ENCODE data around the gene CALML4.
"Not testable (repeated sequence)": the region's sequence is repeated elsewhere in the genome, so short reads cannot be mapped to it uniquely, and the experiment has no call there.

CALML4 gene

GRCh38 chr15:68188647-68189046, 16.5 kb downstream of the CALML4 start:
- FAIRE-seq: no peak

GRCh38 chr15:68187559-68187958, 17.6 kb downstream of the CALML4 start:
- no peak for FAIRE-seq

DNA sequence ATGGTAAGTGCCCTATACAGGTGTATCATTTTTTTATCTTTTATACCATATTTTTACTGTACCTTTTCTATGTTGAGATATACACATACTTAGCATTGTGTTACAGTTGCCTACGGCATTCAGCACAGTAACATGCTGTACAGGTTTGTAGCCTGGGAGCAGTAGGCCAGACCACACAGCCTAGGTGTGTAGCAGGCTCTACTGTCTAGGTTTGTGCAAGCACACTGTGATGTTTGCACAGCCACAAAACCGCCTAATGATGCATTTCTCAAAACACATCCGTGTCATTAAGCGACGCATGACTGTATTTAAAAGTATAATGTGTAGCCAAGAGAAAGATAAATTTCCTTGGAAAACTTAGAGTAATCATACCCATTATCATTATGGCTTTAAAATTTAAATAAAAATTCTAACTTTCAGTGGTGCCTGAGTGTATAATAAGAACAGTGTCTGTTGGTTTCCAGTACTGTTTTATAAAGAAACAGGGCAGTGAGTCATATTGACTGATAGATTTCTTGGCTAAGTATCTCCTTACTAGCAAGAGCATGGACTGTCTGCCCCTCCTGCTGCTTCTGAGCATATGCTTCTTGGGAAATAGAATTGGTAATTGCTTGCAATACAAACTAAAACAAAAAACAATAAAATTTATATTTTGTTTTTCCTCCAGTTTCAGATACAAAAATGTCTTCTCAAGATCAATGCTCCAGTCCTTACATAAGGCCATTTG, 18.3 kb downstream of the CALML4 start:
- FAIRE-seq: no peak

DNA sequence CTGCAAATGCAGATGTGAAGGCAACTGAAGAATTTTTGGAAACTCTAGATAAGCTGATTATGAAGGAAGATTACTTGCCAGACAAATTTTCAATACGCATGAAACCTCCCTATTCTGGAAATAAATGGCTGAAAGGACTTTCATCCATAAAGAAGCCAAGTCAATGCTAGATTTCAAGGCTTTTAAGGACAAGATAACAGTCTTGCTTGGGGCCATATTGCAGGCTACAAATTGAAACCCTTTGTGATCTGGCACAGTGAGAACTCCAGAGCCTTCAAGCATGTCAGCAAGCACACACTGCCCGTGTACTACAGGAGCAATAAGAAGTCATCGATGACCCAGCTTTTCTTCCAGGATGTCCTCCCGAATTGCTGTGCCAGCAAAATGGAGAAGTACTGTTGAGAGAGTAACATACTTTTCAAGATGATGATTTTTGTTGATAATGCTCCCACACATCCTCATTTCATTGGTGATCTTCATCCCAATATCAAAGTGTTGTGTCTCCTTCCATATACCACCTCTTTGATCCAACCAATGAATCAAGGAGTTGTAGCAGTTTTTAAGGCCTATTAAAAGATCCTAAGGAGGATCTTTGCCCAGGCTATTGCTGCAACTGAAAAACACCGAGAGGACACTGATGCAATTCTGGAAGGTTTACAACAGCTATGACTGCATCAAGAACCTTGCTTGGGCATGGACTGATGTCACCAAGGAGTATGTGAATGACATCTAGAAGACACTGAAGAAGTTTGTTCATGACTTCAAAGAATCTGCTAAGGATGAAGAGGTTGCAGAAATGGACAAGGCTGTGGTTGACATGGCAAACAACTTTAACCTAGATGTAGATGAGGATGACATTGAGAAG, 20.3 kb downstream of the CALML4 start:
- no peak for FAIRE-seq

- no peak for FAIRE-seq
Observed at GRCh38 chr15:68183616-68184315, 21.4 kb downstream of the CALML4 start.

GRCh38 chr15:68177742-68178141, 27.4 kb downstream of the CALML4 start:
- FAIRE-seq: no peak

GRCh38 chr15:68176601-68177000, 28.5 kb downstream of the CALML4 start:
- FAIRE-seq: no peak

DNA sequence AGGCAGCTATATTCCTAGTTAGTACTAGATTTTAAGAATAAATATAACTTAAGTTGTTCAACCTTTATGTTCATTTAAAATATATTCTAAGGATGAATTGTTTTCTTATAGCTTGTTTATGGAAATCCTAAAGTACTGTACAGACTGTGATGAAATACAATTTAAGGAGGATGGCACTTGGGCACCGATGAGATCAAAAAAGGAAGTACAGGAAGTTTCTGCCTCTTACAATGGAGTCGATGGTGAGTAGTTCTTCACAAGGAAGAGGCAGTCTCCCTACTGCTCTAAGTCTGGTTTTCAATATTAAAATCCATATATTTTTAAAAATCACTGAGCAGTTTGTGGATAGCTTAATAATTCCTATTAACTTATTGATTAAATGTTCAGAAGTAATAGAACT, 29.6 kb downstream of the CALML4 start:
- FAIRE-seq: no peak

DNA sequence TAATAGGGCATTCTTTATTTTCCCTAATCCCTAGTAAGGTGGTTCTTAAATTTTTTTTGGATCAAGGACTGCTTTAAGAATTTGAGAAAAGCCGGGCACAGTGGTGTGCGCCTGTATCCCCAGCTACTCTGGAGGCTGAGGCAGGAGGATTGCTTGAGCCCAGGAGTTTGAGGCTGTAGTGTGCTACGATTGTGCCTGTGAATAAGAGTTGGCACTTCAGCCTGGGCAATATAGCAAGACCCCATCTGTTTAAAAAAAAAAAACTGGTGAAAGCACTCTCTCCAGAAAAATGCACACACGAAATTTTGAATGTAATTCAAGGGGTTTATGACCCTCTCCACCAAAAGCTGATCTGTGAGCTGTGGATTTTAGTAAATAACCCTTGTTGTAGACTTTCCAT, 32.0 kb downstream of the CALML4 start:
- no peak for FAIRE-seq

GRCh38 chr15:68172037-68172436, 33.1 kb downstream of the CALML4 start:
- FAIRE-seq: not testable (repeated sequence)

- no peak for FAIRE-seq
Observed at GRCh38 chr15:68166847-68167246, 38.3 kb downstream of the CALML4 start.

DNA sequence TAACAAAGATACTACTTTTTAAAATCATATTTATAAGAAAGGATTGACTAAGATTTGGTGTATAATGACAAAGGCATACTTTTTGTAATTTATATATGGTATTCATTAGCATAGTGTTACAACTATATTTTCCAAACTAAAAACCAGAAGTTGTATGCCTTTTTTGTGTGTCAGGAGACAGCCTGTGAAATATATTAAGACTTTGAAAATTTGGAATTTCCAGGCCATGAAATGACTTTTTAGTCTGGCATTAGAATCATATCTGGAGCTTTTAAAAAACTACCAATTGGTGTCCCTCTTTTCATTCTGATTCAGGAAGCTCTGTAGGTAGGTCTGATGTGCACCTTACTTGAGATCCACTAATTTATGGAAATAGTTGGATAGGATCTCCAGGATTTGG, 41.9 kb downstream of the CALML4 start:
- FAIRE-seq: peak; percentile 30

DNA sequence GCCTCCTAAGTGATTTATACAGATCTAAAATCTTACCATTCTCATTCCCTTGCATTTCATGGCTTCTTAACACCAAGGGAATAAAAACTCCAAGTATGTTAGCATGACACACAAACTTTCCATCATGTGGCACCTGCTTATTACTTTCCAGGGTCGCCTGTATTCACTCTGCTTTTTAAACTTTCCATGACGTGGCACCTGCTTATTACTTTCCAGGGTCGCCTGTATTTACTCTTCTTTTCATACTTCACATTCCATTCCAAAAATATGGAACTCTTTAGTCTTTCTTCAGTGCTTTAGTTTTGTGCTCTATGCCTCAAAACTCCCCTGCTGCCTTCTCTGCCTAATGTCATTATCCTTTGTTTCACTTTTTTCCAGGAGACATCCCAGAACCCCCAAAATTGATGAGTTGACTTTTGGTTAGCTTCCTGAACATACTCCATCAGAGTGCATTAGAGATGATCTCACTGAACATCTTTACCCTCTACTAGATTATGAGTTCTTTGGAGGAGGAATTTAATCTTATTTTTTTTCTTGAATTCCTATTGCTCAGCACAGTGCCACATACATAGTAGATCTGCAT, 47.0 kb downstream of the CALML4 start:
- no peak for FAIRE-seq

DNA sequence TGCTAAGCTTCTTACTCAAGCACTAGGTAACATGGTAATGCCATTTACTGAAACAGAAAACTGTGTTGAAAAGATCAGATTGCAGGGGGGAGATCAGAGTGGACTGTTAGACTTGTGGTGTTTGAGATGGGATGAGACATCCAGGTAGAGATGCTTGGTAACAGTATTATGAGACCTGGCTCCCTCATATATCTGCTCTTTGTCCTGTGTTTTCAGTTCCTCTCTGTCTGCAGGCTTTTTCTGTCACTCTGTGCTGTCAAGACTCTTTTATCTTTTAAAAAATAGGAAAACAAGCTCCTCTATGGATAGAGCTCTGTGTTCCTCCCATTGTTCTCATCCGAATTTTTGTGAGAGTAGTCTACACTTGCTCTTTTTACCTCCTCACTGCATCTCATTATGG, 48.1 kb downstream of the CALML4 start:
- no peak for FAIRE-seq

- peak; percentile 94 for FAIRE-seq
Observed at GRCh38 chr15:68154923-68155559, 50.1 kb downstream of the CALML4 start.

- no peak for FAIRE-seq
Observed at GRCh38 chr15:68152342-68152741, 52.8 kb downstream of the CALML4 start.

DNA sequence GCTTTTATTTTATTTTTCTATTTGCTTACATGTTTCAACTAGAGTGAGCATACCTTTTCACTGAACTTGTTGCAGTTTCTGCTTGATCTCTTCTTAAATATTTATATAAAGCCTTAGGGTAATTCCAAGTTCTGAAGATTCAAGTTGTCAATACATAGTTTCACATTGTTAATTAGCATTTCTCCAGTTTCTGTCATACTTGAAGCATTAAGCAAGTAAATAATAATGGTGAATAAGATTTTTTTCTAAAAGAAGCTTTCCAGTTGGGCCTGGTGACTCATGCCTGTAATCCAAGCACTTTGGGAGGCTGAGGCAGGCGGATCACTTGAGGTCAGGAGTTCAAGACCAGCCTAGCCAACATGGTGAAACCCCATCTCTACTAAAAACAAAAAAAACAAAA, 53.9 kb downstream of the CALML4 start:
- no peak for FAIRE-seq

- FAIRE-seq: no peak
Observed at GRCh38 chr15:68150187-68150586, 54.9 kb downstream of the CALML4 start.

DNA sequence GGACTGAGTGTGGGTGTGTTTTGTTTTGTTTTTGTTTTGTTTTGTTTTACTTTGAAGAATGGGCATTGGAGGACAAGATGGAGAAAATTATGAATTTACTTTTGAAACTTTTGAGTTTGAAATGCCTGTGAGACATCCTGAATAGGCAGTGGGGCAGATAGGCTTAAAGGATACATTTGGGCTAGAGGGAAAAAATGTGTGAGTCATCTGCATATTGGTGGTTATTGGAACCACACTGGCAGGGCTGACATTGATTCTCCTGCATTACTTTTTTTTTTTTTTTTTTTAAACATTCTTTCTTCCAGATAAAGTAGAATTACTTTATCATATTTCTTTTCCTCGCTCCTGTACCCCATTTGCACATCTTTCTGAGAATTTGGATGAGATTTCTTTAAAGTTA, 56.1 kb downstream of the CALML4 start:
- no peak for FAIRE-seq

- no peak for FAIRE-seq
Observed at GRCh38 chr15:68148039-68148438, 57.1 kb downstream of the CALML4 start.

GRCh38 chr15:68145706-68146105, 59.4 kb downstream of the CALML4 start:
- peak; percentile 11 for FAIRE-seq

GRCh38 chr15:68143785-68144184, 61.3 kb downstream of the CALML4 start:
- FAIRE-seq: no peak

- FAIRE-seq: no peak
Observed at GRCh38 chr15:68143129-68143528, 62.0 kb downstream of the CALML4 start.
